Measurements from ENCODE around the gene CALML5. TPM values are rescaled to one million over a fixed set of nuclear protein-coding genes. Genes with fewer than 3 reads are reported as not detected.

The CALML5 gene
- total RNA-seq, 1 experiment from 2014 or later: not detected

DNA sequence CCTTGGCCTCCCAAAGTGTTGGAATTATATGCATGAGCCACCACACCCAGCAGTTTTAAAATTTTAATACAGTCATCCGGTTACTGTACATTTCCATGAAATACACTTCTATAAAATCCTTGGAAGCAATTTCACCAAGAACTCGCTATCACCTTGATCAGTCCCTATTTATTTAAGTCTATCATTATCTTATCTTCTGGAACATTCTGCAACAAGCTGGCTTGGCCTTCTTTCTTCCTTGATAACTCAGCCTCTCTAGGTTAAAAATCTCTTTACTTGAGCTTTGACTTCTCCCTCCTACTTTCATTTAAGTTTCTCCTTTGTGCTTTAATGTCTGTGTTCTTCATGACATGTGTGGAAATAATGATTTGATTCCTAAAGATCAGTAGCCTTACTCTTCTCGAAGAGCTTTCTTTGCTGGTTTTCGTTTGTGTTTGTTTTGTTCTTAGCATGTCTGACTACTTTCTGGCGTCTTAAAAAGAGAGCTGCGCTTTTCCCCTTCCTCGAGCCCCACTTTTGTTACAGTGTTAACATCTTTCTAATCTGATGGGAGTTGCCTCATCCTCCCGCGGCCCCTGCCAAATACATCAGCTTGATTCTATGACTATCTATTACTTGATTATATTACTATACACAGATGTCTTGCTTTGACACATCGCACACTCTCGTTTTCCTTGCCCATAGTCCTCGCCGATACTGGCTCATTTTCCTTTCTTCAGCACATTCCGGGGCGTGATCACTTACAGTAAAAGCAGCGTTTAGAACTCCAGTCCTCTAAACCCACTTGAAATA is 11.1 kb upstream of the CALML5 start (continued):
- TF ChIP-seq, protein P1, sequence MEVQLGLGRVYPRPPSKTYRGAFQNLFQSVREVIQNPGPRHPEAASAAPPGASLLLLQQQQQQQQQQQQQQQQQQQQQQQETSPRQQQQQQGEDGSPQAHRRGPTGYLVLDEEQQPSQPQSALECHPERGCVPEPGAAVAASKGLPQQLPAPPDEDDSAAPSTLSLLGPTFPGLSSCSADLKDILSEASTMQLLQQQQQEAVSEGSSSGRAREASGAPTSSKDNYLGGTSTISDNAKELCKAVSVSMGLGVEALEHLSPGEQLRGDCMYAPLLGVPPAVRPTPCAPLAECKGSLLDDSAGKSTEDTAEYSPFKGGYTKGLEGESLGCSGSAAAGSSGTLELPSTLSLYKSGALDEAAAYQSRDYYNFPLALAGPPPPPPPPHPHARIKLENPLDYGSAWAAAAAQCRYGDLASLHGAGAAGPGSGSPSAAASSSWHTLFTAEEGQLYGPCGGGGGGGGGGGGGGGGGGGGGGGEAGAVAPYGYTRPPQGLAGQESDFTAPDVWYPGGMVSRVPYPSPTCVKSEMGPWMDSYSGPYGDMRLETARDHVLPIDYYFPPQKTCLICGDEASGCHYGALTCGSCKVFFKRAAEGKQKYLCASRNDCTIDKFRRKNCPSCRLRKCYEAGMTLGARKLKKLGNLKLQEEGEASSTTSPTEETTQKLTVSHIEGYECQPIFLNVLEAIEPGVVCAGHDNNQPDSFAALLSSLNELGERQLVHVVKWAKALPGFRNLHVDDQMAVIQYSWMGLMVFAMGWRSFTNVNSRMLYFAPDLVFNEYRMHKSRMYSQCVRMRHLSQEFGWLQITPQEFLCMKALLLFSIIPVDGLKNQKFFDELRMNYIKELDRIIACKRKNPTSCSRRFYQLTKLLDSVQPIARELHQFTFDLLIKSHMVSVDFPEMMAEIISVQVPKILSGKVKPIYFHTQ (CRISPR knock-in tag; IDR thresholded peaks at IDR 0.05): no peak
- TF ChIP-seq ATF1 (CRISPR knock-in tag; IDR thresholded peaks at IDR 0.05) (no peak), ZSCAN18 (CRISPR knock-in tag; IDR thresholded peaks at IDR 0.05) (no peak), MLX (CRISPR knock-in tag; IDR thresholded peaks at IDR 0.05) (no peak), ZNF671 (CRISPR knock-in tag; IDR thresholded peaks at IDR 0.05) (no peak), E2F5 (CRISPR knock-in tag; IDR thresholded peaks at IDR 0.05) (no peak), GABPB1 (CRISPR knock-in tag; IDR thresholded peaks at IDR 0.05) (no peak), IRF2 (CRISPR knock-in tag; IDR thresholded peaks at IDR 0.05; ENCODE audit: borderline replicate concordance, low read depth) (no peak), FOXJ3 (CRISPR knock-in tag; IDR thresholded peaks at IDR 0.05; ENCODE audit: borderline replicate concordance) (no peak), GTF2I (CRISPR knock-in tag; conservative IDR thresholded peaks at IDR 0.05) (no peak), KAT7 (CRISPR knock-in tag; IDR thresholded peaks at IDR 0.05; ENCODE audit: borderline replicate concordance) (no peak), SP1 (CRISPR knock-in tag; conservative IDR thresholded peaks at IDR 0.05) (no peak), USF2 (CRISPR knock-in tag; IDR thresholded peaks at IDR 0.05) (no peak), TCF7 (CRISPR knock-in tag; IDR thresholded peaks at IDR 0.05; ENCODE audit: low read depth) (no peak)
- TF ChIP-seq, protein P2, sequence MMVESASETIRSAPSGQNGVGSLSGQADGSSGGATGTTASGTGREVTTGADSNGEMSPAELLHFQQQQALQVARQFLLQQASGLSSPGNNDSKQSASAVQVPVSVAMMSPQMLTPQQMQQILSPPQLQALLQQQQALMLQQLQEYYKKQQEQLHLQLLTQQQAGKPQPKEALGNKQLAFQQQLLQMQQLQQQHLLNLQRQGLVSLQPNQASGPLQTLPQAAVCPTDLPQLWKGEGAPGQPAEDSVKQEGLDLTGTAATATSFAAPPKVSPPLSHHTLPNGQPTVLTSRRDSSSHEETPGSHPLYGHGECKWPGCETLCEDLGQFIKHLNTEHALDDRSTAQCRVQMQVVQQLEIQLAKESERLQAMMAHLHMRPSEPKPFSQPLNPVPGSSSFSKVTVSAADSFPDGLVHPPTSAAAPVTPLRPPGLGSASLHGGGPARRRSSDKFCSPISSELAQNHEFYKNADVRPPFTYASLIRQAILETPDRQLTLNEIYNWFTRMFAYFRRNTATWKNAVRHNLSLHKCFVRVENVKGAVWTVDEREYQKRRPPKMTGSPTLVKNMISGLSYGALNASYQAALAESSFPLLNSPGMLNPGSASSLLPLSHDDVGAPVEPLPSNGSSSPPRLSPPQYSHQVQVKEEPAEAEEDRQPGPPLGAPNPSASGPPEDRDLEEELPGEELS (CRISPR knock-in tag; IDR thresholded peaks at IDR 0.05): no peak

DNA sequence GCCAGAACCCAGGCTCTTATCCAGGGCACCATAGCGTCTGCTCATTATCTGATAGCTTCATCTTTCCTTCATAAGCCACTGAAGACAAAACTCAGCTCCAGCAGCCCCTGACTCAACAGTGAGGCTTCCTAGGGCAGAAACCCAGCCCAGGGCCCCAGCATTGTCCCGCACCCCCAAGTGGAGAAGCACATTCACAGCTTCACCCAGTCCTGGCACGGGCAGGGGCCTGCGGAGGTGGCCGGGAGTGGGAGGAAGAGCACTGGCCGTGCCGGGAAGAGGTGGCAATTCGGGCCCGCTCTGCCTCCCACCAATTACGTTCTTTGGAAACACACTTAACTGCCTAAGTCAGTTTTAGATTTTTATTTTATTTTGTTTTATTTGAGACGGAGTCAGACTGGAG is 10.3 kb upstream of the CALML5 start:
- Mint-ChIP-seq H3K9me3 (no peaks in the 10 kb centered on the region), H3K27ac (no peak overlapping the region), H3K4me3 (no peak overlapping the region), H3K4me1 (peaks cover 24% of the 10 kb centered on the region), H3K27me3 (ENCODE audit: low read depth) (no peaks in the 10 kb centered on the region; the same call in 1 of the 2 replicates), H3K36me3 (no peaks in the 10 kb centered on the region)
- CTCF ChIA-PET: no interaction called here
- DNase-seq (ENCODE audit: low spot score): no peak
- POLR2A ChIA-PET: no interaction called here
- ATAC-seq: no peak
- TF ChIP-seq GRHL2 (CRISPR knock-in tag; IDR thresholded peaks at IDR 0.05; ENCODE audit: insufficient replicate concordance, severe bottlenecking) (no peak), RELA (CRISPR knock-in tag; IDR thresholded peaks at IDR 0.05; ENCODE audit: borderline replicate concordance) (no peak), ZNF317 (CRISPR knock-in tag; IDR thresholded peaks at IDR 0.05; ENCODE audit: borderline replicate concordance, low read depth) (no peak), PREB (CRISPR knock-in tag; IDR thresholded peaks at IDR 0.05; ENCODE audit: borderline replicate concordance) (no peak), HMGA2 (CRISPR knock-in tag; IDR thresholded peaks at IDR 0.05) (no peak), ERG (CRISPR knock-in tag; IDR thresholded peaks at IDR 0.05) (no peak), ZNF121 (CRISPR knock-in tag; IDR thresholded peaks at IDR 0.05) (no peak), OVOL2 (CRISPR knock-in tag; IDR thresholded peaks at IDR 0.05; ENCODE audit: borderline replicate concordance) (no peak), CBFB (CRISPR knock-in tag; IDR thresholded peaks at IDR 0.05; ENCODE audit: low read depth) (no peak), ZMAT4 (CRISPR knock-in tag; IDR thresholded peaks at IDR 0.05) (no peak), SP1 (CRISPR knock-in tag; conservative IDR thresholded peaks at IDR 0.05) (no peak)

All from WTC11 (cell line).